Measurements from ENCODE around the gene ATP2A3. TPM values are rescaled to one million over a fixed set of nuclear protein-coding genes. Genes with fewer than 3 reads are reported as not detected.

ATP2A3 gene
- total RNA-seq, 1 experiment from 2014 or later, result 4.4 TPM

- TF ChIP-seq, protein P1, sequence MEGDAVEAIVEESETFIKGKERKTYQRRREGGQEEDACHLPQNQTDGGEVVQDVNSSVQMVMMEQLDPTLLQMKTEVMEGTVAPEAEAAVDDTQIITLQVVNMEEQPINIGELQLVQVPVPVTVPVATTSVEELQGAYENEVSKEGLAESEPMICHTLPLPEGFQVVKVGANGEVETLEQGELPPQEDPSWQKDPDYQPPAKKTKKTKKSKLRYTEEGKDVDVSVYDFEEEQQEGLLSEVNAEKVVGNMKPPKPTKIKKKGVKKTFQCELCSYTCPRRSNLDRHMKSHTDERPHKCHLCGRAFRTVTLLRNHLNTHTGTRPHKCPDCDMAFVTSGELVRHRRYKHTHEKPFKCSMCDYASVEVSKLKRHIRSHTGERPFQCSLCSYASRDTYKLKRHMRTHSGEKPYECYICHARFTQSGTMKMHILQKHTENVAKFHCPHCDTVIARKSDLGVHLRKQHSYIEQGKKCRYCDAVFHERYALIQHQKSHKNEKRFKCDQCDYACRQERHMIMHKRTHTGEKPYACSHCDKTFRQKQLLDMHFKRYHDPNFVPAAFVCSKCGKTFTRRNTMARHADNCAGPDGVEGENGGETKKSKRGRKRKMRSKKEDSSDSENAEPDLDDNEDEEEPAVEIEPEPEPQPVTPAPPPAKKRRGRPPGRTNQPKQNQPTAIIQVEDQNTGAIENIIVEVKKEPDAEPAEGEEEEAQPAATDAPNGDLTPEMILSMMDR (conservative IDR thresholded peaks at IDR 0.05), result no peak
- no peak for TF ChIP-seq EZH2 (IDR thresholded peaks at IDR 0.05; ENCODE audit: low read depth)
- H3K36me3 ChIP-seq (ENCODE audit: low read depth), result no peaks in the 10 kb centered on the region
- no peaks in the 10 kb centered on the region for H4K20me1 ChIP-seq (ENCODE audit: insufficient read depth)
- H3K4me2 ChIP-seq, result no peak overlapping the region
- CTCF ChIA-PET, result interaction anchor here (1.0 kb wide), 1 partner anchor 9 kb away, joined by 4 read pairs; no protein-coding TSS in a partner anchor
- no peaks in the 10 kb centered on the region for H3K9me2 ChIP-seq (ENCODE audit: insufficient read depth)
- no peak overlapping the region for H2AFZ ChIP-seq
- no peaks in the 10 kb centered on the region for H3F3A ChIP-seq (ENCODE audit: insufficient read depth, low read depth)
- no peak overlapping the region for H3K27ac ChIP-seq
- POLR2A ChIA-PET (ENCODE audit: unreplicated experiment), result interaction anchor here (0.6 kb wide), 1 partner anchor 31 kb away, joined by 3 read pairs; no protein-coding TSS in a partner anchor
- no peak for DNase-seq
- no peaks in the 10 kb centered on the region for H3K9me3 ChIP-seq (ENCODE audit: insufficient read depth, low read depth)
- H3K27me3 ChIP-seq (ENCODE audit: insufficient read depth, low read depth), result no peaks in the 10 kb centered on the region
- no peak overlapping the region for H3K4me3 ChIP-seq
- H3K79me2 ChIP-seq (ENCODE audit: low read depth), result no peaks in the 10 kb centered on the region
- intact Hi-C loops (cut with micrococcal nuclease; ENCODE audit: unreplicated experiment), result loop anchor here (5.0 kb wide), 1 partner anchor 168 kb away; no protein-coding TSS in a partner anchor
- no TSS peak for BruUV-seq (replicated peaks)
- H3K4me1 ChIP-seq (replicated peaks; ENCODE audit: insufficient read depth), result no peaks in the 10 kb centered on the region
These were observed 59.2 kb downstream of the ATP2A3 start for GRCh38 chr17:3905017-3905520.

DNA sequence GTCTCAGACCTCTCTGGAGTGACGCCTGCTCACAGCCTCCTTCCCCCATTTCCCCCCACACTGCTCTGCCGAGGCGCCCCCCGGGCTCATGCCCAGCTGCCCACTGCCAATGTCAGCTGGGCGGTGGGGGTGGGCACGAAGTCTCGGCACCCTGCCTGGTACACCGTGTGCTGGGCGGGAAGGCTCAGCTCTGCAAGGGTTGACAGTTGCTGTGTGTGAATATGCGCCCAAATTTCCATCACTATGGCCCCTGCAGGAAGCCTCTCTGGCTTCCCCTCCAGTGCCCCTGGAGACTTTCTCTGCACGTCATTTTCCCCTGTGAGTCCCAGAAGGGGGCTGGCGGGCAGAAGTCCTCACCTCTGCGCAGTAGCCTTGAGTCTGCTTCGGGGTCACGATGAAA lies 59.7 kb downstream of the ATP2A3 start:
- Histone ChIP-seq H3K4me2 (no peak overlapping the region), H3K4me1 (replicated peaks; ENCODE audit: insufficient read depth) (no peaks in the 10 kb centered on the region), H3K79me2 (ENCODE audit: low read depth) (no peaks in the 10 kb centered on the region), H3K9me3 (ENCODE audit: insufficient read depth, low read depth) (no peaks in the 10 kb centered on the region), H2AFZ (no peak overlapping the region), H3K27me3 (ENCODE audit: insufficient read depth, low read depth) (no peaks in the 10 kb centered on the region), H3K27ac (no peak overlapping the region), H3K36me3 (ENCODE audit: low read depth) (no peaks in the 10 kb centered on the region), H3K4me3 (no peak overlapping the region), H4K20me1 (ENCODE audit: insufficient read depth) (no peaks in the 10 kb centered on the region), H3F3A (ENCODE audit: insufficient read depth, low read depth) (no peaks in the 10 kb centered on the region), H3K9me2 (ENCODE audit: insufficient read depth) (no peaks in the 10 kb centered on the region)
- DNase-seq, result no peak
- ChIA-PET CTCF (no interaction called here), POLR2A (ENCODE audit: unreplicated experiment) (no interaction called here)
- TF ChIP-seq EZH2 (IDR thresholded peaks at IDR 0.05; ENCODE audit: low read depth), result no peak
- TF ChIP-seq, protein P1 (conservative IDR thresholded peaks at IDR 0.05), result no peak
- intact Hi-C loops (cut with micrococcal nuclease; ENCODE audit: unreplicated experiment), result no loop called here
- BruUV-seq (replicated peaks), result no TSS peak

- no peaks in the 10 kb centered on the region for H3K79me2 ChIP-seq (ENCODE audit: low read depth)
- no peaks in the 10 kb centered on the region for H3K36me3 ChIP-seq (ENCODE audit: low read depth)
- no TSS peak for BruUV-seq (replicated peaks)
- H3K4me1 ChIP-seq (replicated peaks; ENCODE audit: insufficient read depth), result no peaks in the 10 kb centered on the region
- ChIA-PET CTCF (interaction anchor here (0.6 kb wide), 1 partner anchor 1066 kb away, joined by 8 read pairs; no protein-coding TSS in a partner anchor), POLR2A (ENCODE audit: unreplicated experiment) (no interaction called here)
- no peak overlapping the region for H3K4me3 ChIP-seq
- no peak overlapping the region for H2AFZ ChIP-seq
- no peak overlapping the region for H3K4me2 ChIP-seq
- no peak for DNase-seq
- H3K27ac ChIP-seq, result no peak overlapping the region
- TF ChIP-seq, protein P1 (conservative IDR thresholded peaks at IDR 0.05), result no peak
- no peak for TF ChIP-seq EZH2 (IDR thresholded peaks at IDR 0.05; ENCODE audit: low read depth)
- intact Hi-C loops (cut with micrococcal nuclease; ENCODE audit: unreplicated experiment), result no loop called here
- H3K27me3 ChIP-seq (ENCODE audit: insufficient read depth, low read depth), result no peaks in the 10 kb centered on the region
- no peaks in the 10 kb centered on the region for H3K9me2 ChIP-seq (ENCODE audit: insufficient read depth)
- H3F3A ChIP-seq (ENCODE audit: insufficient read depth, low read depth), result no peaks in the 10 kb centered on the region
- no peaks in the 10 kb centered on the region for H3K9me3 ChIP-seq (ENCODE audit: insufficient read depth, low read depth)
- no peaks in the 10 kb centered on the region for H4K20me1 ChIP-seq (ENCODE audit: insufficient read depth)
These were observed 60.4 kb downstream of the ATP2A3 start for GRCh38 chr17:3903881-3904290.
